NCI-H2107 treated with DMSO at 0.1 percent for 48 hours (cell line): ENCODE measurements around the gene YAP1.

Source experiments
- DNase-seq: peaks from one replicate; lab custom pipeline; 2025; ENCODE audit not compliant: unreplicated experiment; lab: John Stamatoyannopoulos, UW

Gene YAP1

GRCh38 chr11:102116453-102117205 lies 6.4 kb downstream of the YAP1 start:
- no peak for DNase-seq

DNA sequence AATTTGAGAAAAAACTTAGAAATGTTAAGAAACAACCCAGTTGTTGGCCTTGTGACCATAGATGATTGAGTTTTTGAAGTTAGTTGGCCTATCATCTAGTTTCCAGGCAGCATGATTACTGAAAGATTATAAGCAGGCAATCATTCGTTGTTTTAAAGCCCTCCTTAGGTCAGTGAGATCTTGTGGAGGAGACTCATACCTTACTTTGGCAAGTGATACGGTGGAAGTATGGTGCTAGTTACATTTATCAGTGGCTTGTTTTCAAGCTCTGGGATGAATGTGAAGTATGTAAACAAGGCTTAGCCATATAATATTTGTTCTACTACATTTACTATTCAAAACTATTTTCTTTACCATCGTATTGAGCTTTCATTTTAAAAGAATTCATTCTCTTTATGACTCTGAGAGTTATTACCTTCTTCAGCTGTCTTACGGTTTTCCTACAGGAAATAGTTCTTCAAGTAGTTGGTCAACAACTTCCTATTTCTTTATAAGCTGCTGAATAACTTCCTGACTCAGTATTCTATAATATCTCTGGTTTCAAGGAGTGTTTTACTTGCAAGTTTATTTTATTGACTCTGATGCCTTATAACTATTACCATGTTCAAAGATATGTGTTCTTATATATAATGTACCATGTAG lies 7.3 kb downstream of the YAP1 start:
- no peak for DNase-seq

DNA sequence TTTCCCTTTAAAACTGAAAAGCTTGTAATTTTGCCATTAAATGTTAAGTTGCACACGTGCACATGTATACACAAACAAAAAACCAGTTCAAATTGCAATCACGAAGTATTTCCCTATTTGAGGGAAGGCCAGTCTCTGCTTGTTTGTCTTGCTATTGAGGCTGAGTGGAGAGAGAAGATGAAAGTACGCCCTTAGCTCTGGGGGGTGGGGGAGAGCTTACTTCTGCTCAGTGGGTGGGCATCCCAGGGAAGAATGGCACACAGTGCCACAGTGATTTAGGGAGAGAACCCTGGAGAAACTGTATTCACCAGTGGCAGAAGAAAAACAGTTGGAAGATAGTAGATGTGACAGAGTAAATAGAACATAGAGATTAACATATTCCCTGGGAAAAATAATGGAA lies 8.7 kb downstream of the YAP1 start:
- DNase-seq = no peak

DNA sequence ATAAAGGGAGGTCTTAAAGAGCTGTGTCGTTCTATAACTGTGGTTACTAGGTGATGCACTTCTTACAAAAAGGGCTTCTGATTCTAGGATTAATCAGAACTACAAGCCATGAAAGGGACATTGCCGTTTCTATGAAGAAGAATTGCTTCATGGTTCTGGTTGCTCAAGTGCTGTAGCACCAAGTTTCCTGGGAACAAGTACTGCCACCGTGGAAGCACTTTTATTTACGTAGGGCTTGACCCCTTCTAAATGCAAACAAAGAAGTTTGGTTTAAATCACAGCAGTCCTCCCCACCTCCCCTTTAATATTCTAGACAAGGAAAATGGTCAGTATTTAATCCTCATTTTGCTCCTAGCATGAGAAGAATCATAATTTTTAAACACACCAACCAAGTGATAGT lies 9.8 kb downstream of the YAP1 start:
- no peak for DNase-seq

- DNase-seq = no peak
These were observed 10.3 kb downstream of the YAP1 start for GRCh38 chr11:102120437-102120973.

GRCh38 chr11:102121329-102121728 lies 11.1 kb downstream of the YAP1 start:
- DNase-seq = no peak

DNA sequence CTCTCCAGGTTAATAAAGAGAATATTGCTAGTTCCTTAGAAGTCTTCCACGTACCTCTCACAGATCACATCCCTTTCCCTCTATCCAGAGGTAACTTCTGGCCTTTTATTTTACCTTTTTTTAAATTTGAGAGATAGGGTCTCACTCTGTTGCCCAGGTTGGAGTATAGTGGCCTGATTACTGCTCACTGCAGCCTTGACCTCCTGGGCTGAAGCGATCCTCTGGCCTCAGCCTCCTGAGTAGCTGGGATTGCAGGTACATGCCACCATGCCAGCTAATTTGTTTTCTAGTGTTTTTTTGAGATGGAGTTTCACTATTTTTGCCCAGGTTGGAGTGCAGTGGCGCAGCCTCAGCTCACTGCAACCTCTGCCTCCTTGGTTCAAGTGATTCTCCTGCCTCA lies 24.4 kb downstream of the YAP1 start:
- DNase-seq = no peak

- DNase-seq = no peak
These were observed 25.0 kb downstream of the YAP1 start for GRCh38 chr11:102135256-102135655.

GRCh38 chr11:102138223-102138622 lies 28.0 kb downstream of the YAP1 start:
- no peak for DNase-seq

DNA sequence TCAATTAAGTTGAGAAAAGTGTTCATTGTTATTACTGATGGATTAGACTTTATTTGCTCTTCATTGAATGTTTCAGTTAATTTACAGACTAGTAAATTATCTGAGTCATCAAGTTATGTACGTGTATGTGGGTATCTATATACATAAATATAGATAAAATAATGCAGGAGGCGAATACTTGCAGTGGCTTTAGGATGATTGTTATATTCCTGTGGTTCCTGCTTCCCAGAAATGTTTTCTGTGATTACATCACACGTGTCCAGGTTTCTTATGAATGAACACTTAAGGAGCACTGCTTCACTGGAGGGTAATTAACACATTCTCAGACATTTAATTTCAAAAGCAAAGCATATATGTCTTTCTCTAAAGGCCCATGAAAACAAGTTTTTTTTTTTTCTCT lies 28.4 kb downstream of the YAP1 start:
- no peak for DNase-seq

DNA sequence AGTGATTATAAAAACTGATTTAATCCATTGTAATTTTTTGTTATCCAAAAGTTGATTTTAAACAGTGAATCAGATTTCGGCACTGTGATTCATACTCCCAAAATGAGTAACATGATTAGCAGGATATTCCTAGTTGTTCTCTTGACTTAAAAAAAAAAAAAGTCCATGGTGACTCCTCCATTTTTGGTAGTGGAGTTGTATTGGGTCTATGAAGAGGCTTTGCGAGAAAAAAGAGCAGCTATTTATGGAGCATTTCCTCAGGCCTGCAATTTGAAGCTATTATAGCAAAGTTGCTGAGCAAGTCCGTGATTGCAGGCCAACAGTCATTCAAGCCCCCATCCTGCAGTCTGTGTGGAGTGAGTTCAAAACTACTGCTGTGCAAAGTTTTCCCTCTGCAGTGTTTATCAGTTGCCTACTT lies 28.8 kb downstream of the YAP1 start:
- DNase-seq = no peak

DNA sequence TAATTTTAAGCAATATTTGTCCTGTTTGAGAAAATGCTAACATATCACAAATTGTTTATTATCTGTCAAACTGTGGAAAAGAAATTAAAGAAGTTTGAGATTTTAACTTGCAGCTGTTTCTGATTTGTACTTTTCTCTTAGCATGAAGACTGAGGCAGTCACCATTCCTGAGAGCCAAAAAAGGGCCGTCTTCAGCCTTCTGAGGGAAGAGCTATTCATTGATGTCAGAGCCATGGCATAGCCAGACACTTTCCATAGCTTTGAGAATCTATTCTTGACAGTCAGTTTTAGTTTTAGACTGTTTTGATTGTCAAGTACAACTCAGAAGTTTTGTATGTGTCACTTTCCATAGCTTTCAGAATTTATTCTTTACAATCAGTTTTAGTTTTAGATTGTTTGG lies 32.1 kb downstream of the YAP1 start:
- DNase-seq = no peak

GRCh38 chr11:102143867-102144266 lies 33.6 kb downstream of the YAP1 start:
- DNase-seq = no peak

DNA sequence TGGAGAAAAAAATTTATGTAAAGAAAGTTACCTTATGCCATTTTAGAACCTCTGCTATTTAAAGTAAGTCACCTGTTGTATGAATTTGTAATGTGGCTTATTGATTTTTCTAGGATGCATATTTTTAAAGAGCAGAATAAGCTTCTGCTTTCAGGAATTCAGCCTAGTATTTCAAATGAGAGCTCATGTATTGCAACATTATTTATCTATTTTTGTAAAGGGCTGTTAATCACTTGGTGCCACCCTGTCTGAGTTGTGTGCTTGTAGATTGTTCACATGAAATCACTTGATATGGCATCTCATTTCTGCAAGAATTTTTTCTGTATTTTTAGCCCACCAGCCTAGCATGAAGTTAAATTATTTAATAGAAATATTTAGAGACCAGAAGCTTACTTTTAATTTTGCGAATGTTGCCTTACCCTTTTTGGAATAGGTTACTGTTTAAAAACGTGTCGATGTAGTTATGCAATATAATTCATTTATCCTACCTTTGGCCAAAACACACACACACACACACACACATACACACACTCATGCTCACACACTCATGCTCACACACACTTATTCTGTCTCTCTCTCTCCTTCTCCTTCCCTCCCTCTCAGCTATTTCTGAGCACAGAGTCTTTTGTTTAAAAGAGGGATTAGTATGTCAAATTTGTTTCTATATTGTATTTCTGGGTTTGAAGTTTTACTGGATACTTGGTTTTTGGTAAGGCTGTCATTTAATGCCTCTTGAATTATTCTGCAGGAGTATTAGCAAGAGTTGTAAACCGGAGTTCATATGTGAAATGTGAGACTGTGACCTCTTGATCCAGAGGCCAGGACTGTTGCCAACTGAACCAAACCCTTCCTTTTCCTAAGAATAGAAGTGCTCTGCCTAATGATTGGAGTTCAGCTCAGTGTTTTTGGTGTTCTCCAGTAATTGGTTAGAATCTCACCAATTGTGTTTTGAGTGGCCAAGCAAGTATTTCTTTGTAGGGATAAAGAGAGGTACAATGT lies 34.4 kb downstream of the YAP1 start:
- DNase-seq = no peak

- no peak for DNase-seq
These were observed 36.8 kb downstream of the YAP1 start for GRCh38 chr11:102147015-102147414.

DNA sequence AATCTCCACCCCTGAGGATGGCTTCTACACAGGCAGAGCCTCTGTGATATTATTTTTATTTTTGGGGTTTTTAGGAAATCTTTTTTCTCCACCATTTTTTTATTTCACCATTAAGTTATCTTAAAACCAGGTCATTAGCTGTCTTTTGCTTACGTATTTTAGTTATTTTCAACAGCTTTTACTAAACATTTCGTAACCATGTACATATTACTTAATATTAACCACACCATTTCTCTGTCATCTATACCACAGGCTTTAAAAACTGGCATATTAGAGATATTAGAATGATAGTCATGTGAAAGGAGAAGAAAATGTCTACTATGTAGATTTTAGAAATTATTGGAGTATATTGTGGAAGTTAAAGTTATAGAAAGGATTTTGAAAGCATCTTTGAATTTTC lies 37.4 kb downstream of the YAP1 start:
- no peak for DNase-seq

GRCh38 chr11:102148059-102148458 lies 37.8 kb downstream of the YAP1 start:
- DNase-seq = no peak

GRCh38 chr11:102151784-102152525 lies 41.7 kb downstream of the YAP1 start:
- DNase-seq = no peak

DNA sequence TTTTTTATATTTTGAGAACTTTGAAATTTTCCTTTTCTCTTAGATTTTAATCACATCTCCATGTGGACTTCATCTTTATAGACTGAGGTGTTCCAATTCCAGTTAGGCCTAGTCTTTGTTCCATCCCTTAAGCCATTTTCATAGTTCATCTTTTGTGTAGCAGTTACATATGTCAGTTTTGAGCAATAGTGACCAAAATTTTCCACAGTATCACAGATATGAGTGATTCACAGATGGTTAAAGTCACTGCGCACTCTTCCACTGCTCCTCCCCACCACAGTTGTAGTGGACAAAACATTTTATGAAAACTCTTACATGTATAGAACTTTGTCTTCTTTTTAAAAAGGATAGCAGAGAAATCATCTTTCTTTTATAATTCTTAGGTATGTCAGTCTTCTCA lies 42.8 kb downstream of the YAP1 start:
- no peak for DNase-seq

- DNase-seq = no peak
These were observed 44.6 kb downstream of the YAP1 start for GRCh38 chr11:102154806-102155205.

- DNase-seq = no peak
These were observed 45.4 kb downstream of the YAP1 start for GRCh38 chr11:102155676-102156075.
